ENCODE data around the gene CRYGB. TPM values are rescaled to one million over a fixed set of nuclear protein-coding genes. Genes with fewer than 3 reads are reported as not detected.

The CRYGB gene
- total RNA-seq, result not detected

- Histone ChIP-seq H3K36me3 (ENCODE audit: control insufficient read depth in 3 of 3, insufficient read depth in 3 of 3, low read length in 3 of 3) (no peaks in the 10 kb centered on the region), H3K4me3 (ENCODE audit: low read length in 3 of 3) (no peak within 1 kb of the TSS), H3K4me1 (ENCODE audit: control insufficient read depth in 3 of 3, insufficient read depth in 3 of 3, low read length in 3 of 3) (no peaks in the 10 kb centered on the region), H3K27me3 (ENCODE audit: control insufficient read depth in 3 of 3, insufficient read depth in 3 of 3, low read length in 3 of 3) (peaks cover 0 to 4% (median 0%) of the 10 kb centered on the region in 3 donors), H3K27ac (ENCODE audit: low read depth, low read length) (no peak within 1 kb of the TSS), H3K9ac (ENCODE audit: low read depth in 1 of 3, low read length in 3 of 3) (no peak within 1 kb of the TSS), H3K9me3 (ENCODE audit: control insufficient read depth in 3 of 3, low read length in 3 of 3) (no peaks in the 10 kb centered on the region)
Observed at GRCh38 chr2:208146006-208146405, at the start of gene CRYGB. Gene CRYGB (minus strand): TSS chr2:208146158. CDS start chr2:208146120, 38 bp downstream.

- Histone ChIP-seq H3K4me1 (ENCODE audit: control insufficient read depth in 3 of 3, insufficient read depth in 3 of 3, low read length in 3 of 3) (no peaks in the 10 kb centered on the region), H3K27me3 (ENCODE audit: control insufficient read depth in 3 of 3, insufficient read depth in 3 of 3, low read length in 3 of 3) (no peaks in the 10 kb centered on the region), H3K27ac (ENCODE audit: low read depth, low read length) (no peak overlapping the region), H3K9me3 (ENCODE audit: control insufficient read depth in 3 of 3, low read length in 3 of 3) (no peaks in the 10 kb centered on the region), H3K4me3 (ENCODE audit: low read length in 3 of 3) (no peak overlapping the region), H3K9ac (ENCODE audit: low read depth in 1 of 3, low read length in 3 of 3) (no peak overlapping the region), H3K36me3 (ENCODE audit: control insufficient read depth in 3 of 3, insufficient read depth in 3 of 3, low read length in 3 of 3) (no peaks in the 10 kb centered on the region)
Observed at GRCh38 chr2:208195531-208195930, 49.6 kb upstream of the CRYGB start.

GRCh38 chr2:208192611-208193236, 46.8 kb upstream of the CRYGB start:
- Histone ChIP-seq H3K9me3 (ENCODE audit: control insufficient read depth in 3 of 3, low read length in 3 of 3) (no peaks in the 10 kb centered on the region), H3K27ac (ENCODE audit: low read depth, low read length) (no peak overlapping the region), H3K36me3 (ENCODE audit: control insufficient read depth in 3 of 3, insufficient read depth in 3 of 3, low read length in 3 of 3) (no peaks in the 10 kb centered on the region), H3K4me3 (ENCODE audit: low read length in 3 of 3) (no peak overlapping the region), H3K9ac (ENCODE audit: low read depth in 1 of 3, low read length in 3 of 3) (no peak overlapping the region), H3K4me1 (ENCODE audit: control insufficient read depth in 3 of 3, insufficient read depth in 3 of 3, low read length in 3 of 3) (no peaks in the 10 kb centered on the region), H3K27me3 (ENCODE audit: control insufficient read depth in 3 of 3, insufficient read depth in 3 of 3, low read length in 3 of 3) (peaks cover 0 to 2% (median 0%) of the 10 kb centered on the region in 3 donors)

- H3K4me1 ChIP-seq (ENCODE audit: control insufficient read depth in 3 of 3, insufficient read depth in 3 of 3, low read length in 3 of 3), result no peaks in the 10 kb centered on the region
- peaks cover 0 to 3% (median 2%) of the 10 kb centered on the region in 3 donors for H3K27me3 ChIP-seq (ENCODE audit: control insufficient read depth in 3 of 3, insufficient read depth in 3 of 3, low read length in 3 of 3)
- no peaks in the 10 kb centered on the region for H3K36me3 ChIP-seq (ENCODE audit: control insufficient read depth in 3 of 3, insufficient read depth in 3 of 3, low read length in 3 of 3)
- no peak within 1 kb of the TSS for H3K9ac ChIP-seq (ENCODE audit: low read depth in 1 of 3, low read length in 3 of 3)
- H3K9me3 ChIP-seq (ENCODE audit: control insufficient read depth in 3 of 3, low read length in 3 of 3), result no peaks in the 10 kb centered on the region
- H3K4me3 ChIP-seq (ENCODE audit: low read length in 3 of 3), result no peak within 1 kb of the TSS
- H3K27ac ChIP-seq (ENCODE audit: low read depth, low read length), result no peak within 1 kb of the TSS
Observed at GRCh38 chr2:208189810-208190503, 44.0 kb upstream of the CRYGB start, which contains the start of gene C2orf80. Gene C2orf80 (minus strand): TSS chr2:208190030. CDS start chr2:208186986, 3,044 bp downstream.

GRCh38 chr2:208189069-208189809, 43.3 kb upstream of the CRYGB start:
- H3K4me1 ChIP-seq (ENCODE audit: control insufficient read depth in 3 of 3, insufficient read depth in 3 of 3, low read length in 3 of 3), result no peaks in the 10 kb centered on the region
- H3K9me3 ChIP-seq (ENCODE audit: control insufficient read depth in 3 of 3, low read length in 3 of 3), result no peaks in the 10 kb centered on the region
- no peaks in the 10 kb centered on the region for H3K36me3 ChIP-seq (ENCODE audit: control insufficient read depth in 3 of 3, insufficient read depth in 3 of 3, low read length in 3 of 3)
- H3K27ac ChIP-seq (ENCODE audit: low read depth, low read length), result no peak overlapping the region
- no peak overlapping the region for H3K9ac ChIP-seq (ENCODE audit: low read depth in 1 of 3, low read length in 3 of 3)
- H3K27me3 ChIP-seq (ENCODE audit: control insufficient read depth in 3 of 3, insufficient read depth in 3 of 3, low read length in 3 of 3), result peaks cover 0 to 6% (median 2%) of the 10 kb centered on the region in 3 donors
- H3K4me3 ChIP-seq (ENCODE audit: low read length in 3 of 3), result no peak overlapping the region

GRCh38 chr2:208186893-208187292, 40.9 kb upstream of the CRYGB start:
- no peak overlapping the region for H3K27ac ChIP-seq (ENCODE audit: low read depth, low read length)
- H3K27me3 ChIP-seq (ENCODE audit: control insufficient read depth in 3 of 3, insufficient read depth in 3 of 3, low read length in 3 of 3), result peaks cover 0 to 9% (median 2%) of the 10 kb centered on the region in 3 donors
- no peaks in the 10 kb centered on the region for H3K9me3 ChIP-seq (ENCODE audit: control insufficient read depth in 3 of 3, low read length in 3 of 3)

GRCh38 chr2:208186465-208186864, 40.5 kb upstream of the CRYGB start:
- H3K27ac ChIP-seq (ENCODE audit: low read depth, low read length), result no peak overlapping the region
- H3K27me3 ChIP-seq (ENCODE audit: control insufficient read depth in 3 of 3, insufficient read depth in 3 of 3, low read length in 3 of 3), result peaks cover 0 to 10% (median 2%) of the 10 kb centered on the region in 3 donors
- no peak overlapping the region for H3K9ac ChIP-seq (ENCODE audit: low read depth in 1 of 3, low read length in 3 of 3)
- no peak overlapping the region for H3K4me3 ChIP-seq (ENCODE audit: low read length in 3 of 3)
- H3K4me1 ChIP-seq (ENCODE audit: control insufficient read depth in 3 of 3, insufficient read depth in 3 of 3, low read length in 3 of 3), result no peaks in the 10 kb centered on the region
- H3K9me3 ChIP-seq (ENCODE audit: control insufficient read depth in 3 of 3, low read length in 3 of 3), result no peaks in the 10 kb centered on the region
- H3K36me3 ChIP-seq (ENCODE audit: control insufficient read depth in 3 of 3, insufficient read depth in 3 of 3, low read length in 3 of 3), result no peaks in the 10 kb centered on the region

More at GRCh38 chr2:208186893-208187292, 40.9 kb upstream of the CRYGB start:
- no peaks in the 10 kb centered on the region for H3K36me3 ChIP-seq (ENCODE audit: control insufficient read depth in 3 of 3, insufficient read depth in 3 of 3, low read length in 3 of 3)
- H3K4me3 ChIP-seq (ENCODE audit: low read length in 3 of 3), result no peak overlapping the region
- H3K9ac ChIP-seq (ENCODE audit: low read depth in 1 of 3, low read length in 3 of 3), result no peak overlapping the region
- H3K4me1 ChIP-seq (ENCODE audit: control insufficient read depth in 3 of 3, insufficient read depth in 3 of 3, low read length in 3 of 3), result no peaks in the 10 kb centered on the region

GRCh38 chr2:208183972-208184705, 38.2 kb upstream of the CRYGB start:
- H3K4me1 ChIP-seq (ENCODE audit: control insufficient read depth in 3 of 3, insufficient read depth in 3 of 3, low read length in 3 of 3), result no peaks in the 10 kb centered on the region
- H3K9ac ChIP-seq (ENCODE audit: low read depth in 1 of 3, low read length in 3 of 3), result no peak overlapping the region
- peaks cover 0 to 10% (median 0%) of the 10 kb centered on the region in 3 donors for H3K27me3 ChIP-seq (ENCODE audit: control insufficient read depth in 3 of 3, insufficient read depth in 3 of 3, low read length in 3 of 3)

GRCh38 chr2:208183526-208183925, 37.6 kb upstream of the CRYGB start:
- Histone ChIP-seq H3K4me3 (ENCODE audit: low read length in 3 of 3) (no peak overlapping the region), H3K9ac (ENCODE audit: low read depth in 1 of 3, low read length in 3 of 3) (no peak overlapping the region), H3K27me3 (ENCODE audit: control insufficient read depth in 3 of 3, insufficient read depth in 3 of 3, low read length in 3 of 3) (peaks cover 0 to 10% (median 0%) of the 10 kb centered on the region in 3 donors), H3K27ac (ENCODE audit: low read depth, low read length) (no peak overlapping the region), H3K4me1 (ENCODE audit: control insufficient read depth in 3 of 3, insufficient read depth in 3 of 3, low read length in 3 of 3) (no peaks in the 10 kb centered on the region), H3K36me3 (ENCODE audit: control insufficient read depth in 3 of 3, insufficient read depth in 3 of 3, low read length in 3 of 3) (no peaks in the 10 kb centered on the region), H3K9me3 (ENCODE audit: control insufficient read depth in 3 of 3, low read length in 3 of 3) (no peaks in the 10 kb centered on the region)

More at GRCh38 chr2:208183972-208184705, 38.2 kb upstream of the CRYGB start:
- Histone ChIP-seq H3K9me3 (ENCODE audit: control insufficient read depth in 3 of 3, low read length in 3 of 3) (no peaks in the 10 kb centered on the region), H3K36me3 (ENCODE audit: control insufficient read depth in 3 of 3, insufficient read depth in 3 of 3, low read length in 3 of 3) (no peaks in the 10 kb centered on the region), H3K4me3 (ENCODE audit: low read length in 3 of 3) (no peak overlapping the region), H3K27ac (ENCODE audit: low read depth, low read length) (no peak overlapping the region)
